HG03280 (cell line): ENCODE measurements around the gene STK36.

Source experiments
- ATAC-seq: cut with Tn5 transposase; IDR thresholded peaks from one replicate; pipeline ENCODE4 v1.9.1; 2021; ENCODE audit warnings: mild to moderate bottlenecking, moderate library complexity; ENCODE audit not compliant: unreplicated experiment

Gene STK36

DNA sequence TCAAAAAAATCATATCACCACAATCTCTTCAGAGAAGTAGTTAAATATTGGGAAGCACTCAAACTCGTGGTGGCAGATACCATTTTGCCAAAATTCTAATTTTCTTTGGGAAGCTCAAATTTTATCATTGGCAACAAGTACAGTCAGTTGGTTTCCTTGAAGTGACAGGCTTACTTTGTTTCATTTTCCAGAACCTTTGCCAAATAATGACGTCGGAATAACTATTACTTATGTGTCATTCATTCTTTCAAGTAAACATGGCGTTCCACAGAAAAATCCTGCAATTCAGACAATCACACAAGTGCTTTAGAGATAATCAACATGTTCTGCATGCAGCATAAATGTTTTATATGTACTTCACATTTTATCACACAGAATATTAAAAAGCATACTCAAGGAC lies 44.2 kb downstream of the STK36 start:
- ATAC-seq, result no peak

DNA sequence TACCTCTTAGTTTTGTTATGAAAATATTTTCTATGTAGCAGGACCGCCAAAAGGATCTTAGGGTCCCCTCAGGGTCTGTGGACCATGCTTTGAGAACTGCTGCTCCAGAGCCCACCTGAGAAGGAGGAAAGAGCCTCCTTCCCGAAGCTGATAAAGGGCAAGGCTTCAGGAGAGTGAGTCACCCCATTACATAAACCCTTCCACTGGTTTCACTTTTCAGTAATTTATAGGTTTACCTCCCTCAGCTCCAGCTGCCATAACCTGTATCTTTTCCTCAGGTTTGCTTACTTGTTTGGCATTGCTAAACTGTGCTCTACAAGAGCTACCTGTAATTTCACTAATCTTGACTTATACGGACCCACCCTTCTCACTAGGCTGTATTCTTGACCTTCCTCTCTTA lies 45.4 kb downstream of the STK36 start:
- ATAC-seq, result no peak

GRCh38 chr2:218718058-218718457 lies 46.2 kb downstream of the STK36 start:
- ATAC-seq, result no peak

DNA sequence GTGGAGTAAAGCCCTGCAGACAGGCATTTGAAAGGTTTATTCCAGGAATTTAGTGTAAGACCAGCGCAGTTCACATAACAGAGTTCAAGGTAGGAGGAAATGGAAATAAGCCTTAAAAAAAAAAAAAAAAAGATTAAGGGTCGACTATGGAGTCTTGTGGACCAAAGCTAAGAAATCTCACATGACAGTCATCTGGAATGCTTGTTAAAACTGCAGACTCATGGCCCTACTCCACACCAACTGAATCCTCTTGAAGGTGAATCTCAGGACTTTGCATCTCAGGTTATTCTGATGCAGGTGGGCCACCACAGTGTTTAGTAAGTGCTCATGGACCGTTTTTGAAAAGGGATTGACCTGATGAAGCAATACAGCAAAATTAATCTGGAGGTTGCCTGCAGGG lies 47.6 kb downstream of the STK36 start:
- no peak for ATAC-seq

- ATAC-seq, result no peak
Observed at GRCh38 chr2:218720048-218721041, 48.5 kb downstream of the STK36 start.

DNA sequence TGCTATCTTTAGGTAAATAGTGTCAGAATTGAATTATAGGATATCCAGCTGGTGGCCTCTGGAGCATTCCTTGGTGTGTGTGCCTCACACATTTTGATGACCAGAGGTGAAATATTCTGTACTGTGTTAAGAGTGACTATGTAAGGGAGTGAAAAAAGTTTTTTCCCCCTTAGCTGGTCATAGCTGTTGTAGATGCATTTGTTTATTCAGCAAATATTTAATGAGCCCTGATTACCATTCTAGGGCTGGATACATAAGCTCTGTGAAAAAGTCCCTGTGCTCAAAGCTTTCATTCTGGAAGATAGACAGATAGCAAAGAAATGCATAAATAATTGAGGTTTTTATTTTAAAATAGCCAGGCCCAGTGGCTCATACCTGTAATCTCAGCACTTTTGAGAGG lies 49.6 kb downstream of the STK36 start:
- no peak for ATAC-seq

DNA sequence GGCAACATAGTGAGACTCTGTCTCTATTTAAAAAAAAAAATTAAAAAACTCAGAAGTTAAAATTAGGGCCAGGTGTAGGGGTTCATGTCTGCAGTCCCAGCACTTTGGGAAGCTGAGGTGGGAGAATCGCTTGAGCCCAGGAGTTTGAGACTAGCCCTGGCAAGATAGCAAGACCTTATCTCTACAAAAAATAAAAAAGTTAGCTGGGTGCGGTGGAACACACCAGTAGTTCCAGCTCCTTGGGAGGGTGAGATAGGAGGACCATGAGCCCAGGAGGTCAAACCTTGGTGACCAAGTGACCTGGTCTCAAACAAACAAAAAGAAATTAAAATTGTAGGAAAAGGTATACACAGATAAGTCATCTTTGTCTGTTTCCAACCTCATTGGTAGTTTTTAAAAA lies 50.0 kb downstream of the STK36 start:
- no peak for ATAC-seq

GRCh38 chr2:218722419-218722818 lies 50.5 kb downstream of the STK36 start:
- ATAC-seq, result no peak

DNA sequence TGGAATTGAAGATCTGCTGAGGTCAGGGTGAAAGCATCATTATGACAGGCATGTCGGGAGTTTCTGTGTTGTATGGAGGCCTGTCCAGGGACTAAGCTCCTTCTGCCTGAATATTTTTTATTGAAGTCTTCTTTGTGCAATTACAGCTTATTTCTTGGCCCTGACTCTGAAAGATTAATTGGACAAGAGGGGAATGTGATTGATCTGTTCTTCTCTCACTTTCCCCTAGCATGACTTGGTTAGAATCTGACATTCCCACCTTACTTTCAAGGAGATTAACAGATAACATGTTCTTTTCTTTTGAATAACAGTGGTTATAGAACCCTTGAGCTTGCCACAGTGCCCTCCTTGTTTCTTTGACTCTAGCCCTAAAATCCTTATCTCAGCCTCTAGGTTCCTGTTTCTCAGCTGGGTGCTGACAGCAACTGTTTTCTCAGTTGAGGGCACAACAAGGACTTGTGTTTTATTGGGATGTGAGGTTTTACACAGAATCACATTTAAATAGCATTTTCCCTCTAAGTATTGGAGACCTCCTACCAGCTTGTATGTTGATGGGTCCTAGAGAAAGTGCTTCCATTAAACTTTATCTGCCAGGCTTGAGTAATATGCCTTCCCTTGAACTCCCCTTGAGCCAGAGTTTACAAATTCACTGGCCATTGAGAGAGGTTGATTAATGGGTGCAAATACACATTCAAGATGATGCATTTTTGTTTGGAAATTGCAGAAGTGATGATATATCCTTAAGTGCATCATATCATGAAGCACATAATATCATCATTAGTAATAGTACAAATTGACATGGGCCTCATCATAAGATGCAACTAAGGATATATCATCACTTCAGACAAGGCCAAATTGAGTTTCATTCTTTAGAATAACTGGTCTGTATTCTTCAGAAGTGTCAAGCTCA lies 51.2 kb downstream of the STK36 start:
- no peak for ATAC-seq

DNA sequence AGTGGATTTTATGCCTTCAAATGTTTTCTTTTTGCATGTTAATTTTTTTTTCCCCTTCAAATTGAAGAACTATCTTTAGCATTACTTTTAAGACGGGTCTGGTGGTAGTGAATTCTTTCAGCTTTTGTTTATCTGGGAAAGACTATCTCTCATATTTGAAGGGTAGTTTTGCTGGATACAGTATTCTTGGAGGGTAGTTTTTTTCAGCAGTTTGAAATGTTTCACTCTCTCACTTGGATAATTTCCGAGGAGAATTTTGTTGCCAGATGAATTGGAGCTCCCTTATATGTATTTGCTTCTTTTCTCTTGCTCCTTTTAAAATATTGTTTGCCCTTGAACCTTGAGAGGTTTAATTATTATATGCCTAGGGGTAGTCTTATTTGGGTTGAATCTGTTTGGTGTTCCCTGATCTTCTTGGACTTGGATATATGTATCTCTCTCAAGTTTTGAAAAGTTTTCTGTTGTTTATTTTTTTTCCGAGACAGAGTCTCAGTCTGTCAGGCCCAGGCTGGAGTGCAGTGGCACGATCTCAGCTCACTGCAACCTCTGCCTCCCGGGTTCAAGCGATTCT lies 54.2 kb downstream of the STK36 start:
- no peak for ATAC-seq

DNA sequence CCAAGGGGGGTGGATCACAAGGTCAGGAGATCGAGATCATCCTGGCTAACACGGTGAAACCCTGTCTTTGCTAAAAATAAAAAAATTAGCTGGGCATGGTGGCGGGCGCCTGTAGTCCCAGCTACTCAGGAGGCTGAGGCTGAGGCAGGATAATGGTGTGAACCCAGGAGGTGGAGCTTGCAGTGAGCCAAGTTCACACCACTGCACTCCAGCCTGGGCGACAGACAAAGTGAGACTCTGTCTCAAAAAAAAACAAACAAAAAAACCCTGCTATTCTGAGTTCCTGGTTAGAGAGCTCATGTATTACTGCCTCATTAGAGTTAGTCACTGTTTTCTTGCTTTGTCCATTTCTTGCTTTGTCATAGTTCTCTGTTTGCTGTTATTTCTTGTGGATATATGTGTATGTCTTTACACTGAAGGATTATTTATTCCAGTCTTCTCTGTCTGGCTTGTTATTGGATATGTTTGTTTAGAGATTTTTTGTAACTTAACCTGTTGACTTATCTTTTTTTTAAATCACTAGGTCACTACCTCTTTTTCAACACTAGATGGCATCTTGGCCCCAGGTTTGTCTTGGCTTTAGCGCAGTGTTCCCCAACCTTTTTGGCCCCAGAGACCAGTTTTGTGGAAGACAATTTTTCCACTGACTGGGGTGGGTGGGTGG lies 55.7 kb downstream of the STK36 start:
- no peak for ATAC-seq

DNA sequence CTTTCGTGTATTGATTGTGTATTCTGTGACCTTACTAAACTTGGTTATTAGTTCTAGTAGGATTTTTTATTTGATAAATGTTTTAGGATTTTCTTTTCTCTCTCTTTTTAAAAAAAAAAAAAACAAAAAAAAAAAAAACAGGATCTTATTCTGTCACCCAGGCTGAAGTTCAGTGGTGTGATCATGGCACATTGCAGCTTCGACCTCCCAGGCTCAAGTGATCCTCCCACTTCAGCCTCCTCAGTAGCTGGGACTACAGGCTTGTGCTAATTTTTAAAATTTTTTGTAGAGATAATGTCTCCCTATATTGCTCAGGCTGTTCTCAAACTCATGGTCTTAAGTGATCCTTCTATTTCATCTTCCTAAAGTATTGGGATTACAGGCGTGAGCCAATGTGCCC lies 57.8 kb downstream of the STK36 start:
- ATAC-seq, result no peak

DNA sequence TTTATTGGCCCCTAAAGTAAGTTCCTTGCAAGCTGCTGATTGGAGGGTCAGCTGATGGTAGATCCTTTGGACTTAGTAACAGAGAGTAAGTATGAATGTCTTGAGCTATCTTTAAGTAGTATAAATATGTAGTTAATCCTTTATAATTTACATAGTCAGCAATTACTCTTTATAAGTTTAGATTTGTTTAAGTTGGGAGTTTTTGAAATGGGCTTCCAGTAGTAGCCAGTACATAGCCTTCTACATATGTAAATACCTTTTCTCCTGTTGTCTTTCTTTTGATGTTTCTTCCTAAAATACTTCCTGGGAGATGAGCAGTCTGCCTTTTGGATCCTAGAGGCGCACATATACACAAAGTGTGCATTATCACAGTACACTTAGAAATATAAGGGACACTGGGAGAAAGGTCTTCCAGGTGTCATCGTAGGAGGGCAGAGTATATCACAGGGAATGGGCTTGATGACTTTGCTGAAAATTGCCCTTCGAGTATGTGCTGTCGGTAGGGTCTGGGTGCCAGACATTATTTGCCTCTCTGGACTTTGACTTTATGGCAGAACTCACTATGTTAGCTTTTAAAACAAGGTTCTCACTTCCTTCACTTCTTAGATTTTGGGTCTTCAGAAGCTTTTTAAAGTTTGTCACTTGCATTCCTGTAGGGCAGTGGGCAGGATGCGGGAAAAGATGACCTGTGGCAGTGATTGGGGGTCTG lies 60.3 kb downstream of the STK36 start:
- ATAC-seq, result no peak

GRCh38 chr2:218732761-218733158 lies 60.9 kb downstream of the STK36 start:
- ATAC-seq, result no peak

DNA sequence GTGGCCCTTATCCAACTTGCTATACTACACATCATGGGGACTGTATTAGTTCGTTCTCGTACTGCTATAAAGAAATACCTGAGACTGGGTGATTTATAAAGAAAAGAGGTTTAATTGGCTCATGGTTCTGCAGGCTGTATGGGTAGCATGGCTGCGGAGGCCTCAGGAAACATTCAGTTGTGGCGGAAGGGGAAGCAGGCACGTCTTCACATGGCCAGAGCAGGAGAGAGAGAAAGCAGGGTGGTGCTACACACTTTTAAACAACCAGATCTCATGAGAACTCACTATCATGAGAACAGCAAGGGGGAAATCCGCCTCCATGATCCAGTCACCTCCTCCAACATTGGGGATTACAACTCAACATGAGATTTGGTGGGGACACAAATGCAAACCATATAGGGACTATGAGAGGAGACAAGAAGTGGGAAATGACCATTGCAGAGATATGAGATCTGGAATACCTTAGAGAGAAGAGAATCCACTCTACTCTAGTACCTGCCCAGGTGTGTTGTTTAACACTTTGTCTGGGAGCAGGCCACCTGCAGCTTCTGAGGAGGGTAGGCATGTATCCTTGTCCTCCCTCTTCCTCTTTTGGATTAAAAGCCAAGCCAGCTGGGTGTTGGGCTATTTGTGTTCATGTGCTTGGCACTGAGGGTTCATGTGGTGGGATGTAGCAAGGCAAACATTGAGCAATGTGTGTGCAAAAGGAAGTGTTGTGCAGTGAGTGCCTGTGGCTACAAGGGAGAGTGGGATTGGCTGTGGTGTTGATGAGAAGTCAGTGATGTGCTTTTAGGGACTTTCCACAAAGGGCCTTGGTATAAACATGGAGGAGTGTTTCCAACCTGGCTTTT lies 61.5 kb downstream of the STK36 start:
- ATAC-seq, result no peak

DNA sequence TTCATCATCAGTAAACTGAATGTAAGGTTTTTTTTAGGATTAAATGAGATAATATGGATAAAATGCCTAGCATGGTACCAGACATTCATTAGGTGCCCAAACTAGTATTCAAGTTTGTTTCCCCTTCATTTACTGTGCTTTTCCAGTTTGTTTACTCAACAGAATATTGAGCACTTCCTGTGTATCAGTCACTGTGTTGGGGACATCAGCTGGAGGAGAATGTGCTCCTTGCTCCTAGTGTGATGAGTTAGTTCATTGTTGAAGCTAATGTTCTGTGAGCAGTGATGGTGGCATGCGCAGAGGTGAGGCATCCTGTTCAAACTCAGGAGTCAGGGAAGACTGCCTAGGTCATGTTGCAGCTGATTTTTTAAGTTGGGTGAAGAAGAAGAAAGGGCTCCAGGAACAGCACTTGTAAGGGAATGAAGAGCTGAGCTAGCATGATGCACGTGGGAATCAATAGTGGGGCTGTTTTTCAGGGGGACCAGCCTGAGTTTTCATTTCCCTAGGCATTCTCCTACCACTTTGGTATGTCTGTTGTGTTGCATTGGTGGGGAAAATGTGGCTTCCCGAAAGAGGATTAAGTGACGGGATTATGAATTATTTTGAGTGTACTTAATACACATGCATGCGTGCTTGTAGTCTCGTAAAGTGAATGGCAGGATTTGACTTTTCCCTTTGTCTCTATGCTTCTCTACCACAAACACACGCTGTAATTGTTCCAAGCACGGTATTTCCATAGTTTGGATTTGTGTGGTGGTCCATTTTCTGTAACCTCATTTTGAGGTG lies 62.5 kb downstream of the STK36 start:
- no peak for ATAC-seq

DNA sequence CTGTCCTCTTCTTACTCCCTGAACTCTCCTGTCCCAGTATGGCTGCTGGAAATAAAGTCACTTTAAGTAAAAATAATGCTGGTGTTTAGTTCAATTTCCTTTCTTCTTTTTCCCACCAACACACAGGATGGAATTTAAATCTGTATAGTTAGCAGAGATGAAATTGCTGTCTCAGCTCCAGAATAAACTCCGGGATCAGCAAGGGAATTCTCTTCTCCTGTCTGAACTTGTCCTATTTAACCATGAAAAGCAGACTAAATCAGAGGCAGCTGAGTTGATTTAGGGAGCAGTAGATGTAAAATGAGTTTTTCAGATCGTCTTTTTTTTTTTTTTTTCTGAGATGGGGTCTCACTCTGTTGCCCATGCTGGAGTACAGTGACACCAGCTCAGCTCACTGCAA lies 64.6 kb downstream of the STK36 start:
- no peak for ATAC-seq

DNA sequence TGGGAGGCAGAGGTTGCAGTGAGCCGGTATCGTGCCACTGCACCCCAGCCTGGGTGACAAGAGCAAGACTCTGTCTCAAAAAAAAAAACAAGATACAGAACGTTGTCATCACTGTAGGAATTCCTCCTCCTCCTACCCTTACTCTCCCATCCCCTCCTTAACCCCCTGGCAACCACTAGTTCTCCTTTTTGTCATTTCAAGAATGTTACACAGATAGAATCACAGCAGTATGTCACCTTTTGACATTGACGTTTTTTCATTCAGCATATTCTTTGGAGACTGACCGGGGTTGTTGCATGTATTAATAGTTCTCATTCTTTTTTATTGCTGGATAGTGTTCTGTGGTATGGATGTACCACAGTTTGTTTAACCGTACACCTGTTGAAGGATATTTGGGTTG lies 71.2 kb downstream of the STK36 start:
- ATAC-seq, result no peak

DNA sequence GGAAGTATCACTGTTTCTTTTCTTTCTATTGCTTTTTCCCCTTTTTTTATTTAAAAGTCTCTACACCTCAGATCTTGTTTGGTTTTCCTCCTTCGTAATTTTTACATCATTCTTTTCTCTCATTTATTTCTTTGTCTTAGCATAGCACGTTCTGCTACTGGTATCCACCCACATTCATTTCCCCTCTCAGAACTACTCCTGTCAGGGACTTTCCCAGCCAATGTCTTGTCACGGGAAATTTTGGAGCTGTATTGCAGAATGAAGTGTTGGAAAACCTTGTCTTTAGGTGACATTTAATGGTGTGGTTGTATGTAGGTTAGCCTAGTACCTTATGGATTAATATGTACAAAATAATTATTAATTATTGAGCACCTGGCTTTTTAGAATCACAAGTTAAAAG lies 72.7 kb downstream of the STK36 start:
- no peak for ATAC-seq
